Neural cell (in vitro differentiated cells): Measurements from ENCODE around the gene PTPN21.

Experiments used
- CTCF ChIP-seq: fragments of 450-650 bp; IDR thresholded peaks from 2 replicates; pipeline ENCODE4 v1.5.1; 2014; ENCODE audit warnings: antibody characterized with exemption, mild to moderate bottlenecking, moderate library complexity; ENCODE audit not compliant: poor library complexity, severe bottlenecking
- EP300 ChIP-seq: fragments of 450-650 bp; conservative IDR thresholded peaks from 2 replicates; pipeline ENCODE4 v1.6.1; 2014; ENCODE audit warnings: antibody characterized with exemption, mild to moderate bottlenecking, moderate library complexity; ENCODE audit not compliant: poor library complexity, severe bottlenecking
- POLR2AphosphoS5 ChIP-seq: IDR thresholded peaks from 2 replicates; pipeline ENCODE4 v1.6.1; 2012
- TAF1 ChIP-seq: IDR thresholded peaks from 2 replicates; pipeline ENCODE4 v1.6.1; 2012; ENCODE audit warnings: low read depth

DNA sequence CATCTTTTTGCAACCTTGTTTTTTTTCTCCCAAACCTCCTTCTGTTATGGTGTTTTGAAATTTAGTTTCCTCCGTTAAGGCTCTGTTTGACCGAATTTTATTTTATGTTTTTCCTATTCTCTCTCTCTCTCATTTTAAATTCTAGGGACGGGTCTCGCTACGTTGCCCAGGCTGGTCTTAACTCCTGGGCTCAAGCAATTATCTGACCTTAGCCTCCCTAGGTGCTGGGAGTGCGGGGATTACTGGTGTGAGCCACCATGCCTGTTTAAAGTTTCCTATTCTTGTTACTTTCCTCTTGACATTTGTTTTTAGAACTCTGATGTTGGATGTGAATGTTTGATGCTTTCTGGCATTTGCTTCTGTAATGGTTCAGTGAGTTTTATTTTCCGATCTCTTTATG, 9.0 kb upstream of the PTPN21 start:
- TF ChIP-seq CTCF: no peak
- no peak for TF ChIP-seq EP300
- TF ChIP-seq TAF1: no peak
- no peak for TF ChIP-seq POLR2AphosphoS5
